GM03348 (cell line): ENCODE data around the gene ITPR3.

Experiments used
- DNase-seq: peaks from one replicate; pipeline ENCODE4 v3.0.0; 2012; ENCODE audit warnings: low spot score

ITPR3 gene

DNA sequence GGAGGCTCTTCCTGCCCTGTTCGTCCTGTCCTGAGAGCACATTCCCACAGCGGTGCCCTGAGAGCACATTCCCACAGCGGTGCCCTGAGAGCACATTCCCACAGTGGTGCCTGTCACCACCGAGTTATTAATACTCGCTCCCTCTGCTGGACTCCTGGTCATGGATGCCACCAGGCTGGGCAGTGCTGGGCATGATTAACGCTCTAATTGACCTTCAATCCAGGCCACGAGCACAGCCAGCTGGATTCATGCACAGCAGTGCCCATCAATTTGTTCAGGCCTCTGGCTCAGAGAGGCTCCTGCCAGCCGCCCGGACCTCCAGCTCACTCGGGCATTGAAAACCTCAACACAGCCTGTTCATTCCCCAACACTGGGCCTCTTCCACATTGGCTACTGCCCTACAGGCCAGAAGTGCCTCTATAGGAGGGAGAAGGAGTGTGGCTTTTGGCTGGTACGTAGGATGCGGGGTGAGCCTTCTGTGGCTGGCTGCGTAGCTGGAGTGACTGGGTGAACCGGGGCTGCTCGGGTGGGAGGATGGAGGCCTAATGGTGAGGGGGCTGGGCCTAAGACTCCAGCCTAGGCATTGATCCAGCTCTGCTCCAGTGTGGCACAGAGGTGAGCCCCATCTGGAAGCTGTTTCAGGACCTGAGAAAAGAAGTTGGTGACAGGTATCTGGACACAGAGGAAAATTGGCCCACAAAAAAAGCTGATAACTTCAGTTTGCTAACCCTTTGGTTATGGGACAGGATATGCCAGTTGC lies 116.3 kb downstream of the ITPR3 start:
- DNase-seq = no peak

DNA sequence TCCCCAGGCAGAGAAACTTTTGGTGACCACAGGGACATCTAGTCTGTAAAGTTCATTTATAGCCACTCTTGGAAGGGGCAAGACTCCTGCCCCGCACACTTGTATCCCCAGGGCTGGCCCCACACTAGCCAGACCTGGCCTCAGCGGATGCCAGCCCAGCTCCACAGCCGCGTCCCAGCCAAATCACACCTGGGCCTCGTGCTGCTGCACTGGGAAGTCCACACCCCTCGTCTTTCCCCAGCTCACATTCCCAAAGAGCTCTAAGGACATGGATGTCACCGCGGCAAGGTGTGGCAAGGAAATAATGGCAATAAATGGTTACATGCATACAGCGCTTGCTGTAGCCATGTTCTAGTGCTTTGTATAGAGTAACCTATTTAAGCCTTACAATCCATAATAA lies 117.0 kb downstream of the ITPR3 start:
- no peak for DNase-seq

DNA sequence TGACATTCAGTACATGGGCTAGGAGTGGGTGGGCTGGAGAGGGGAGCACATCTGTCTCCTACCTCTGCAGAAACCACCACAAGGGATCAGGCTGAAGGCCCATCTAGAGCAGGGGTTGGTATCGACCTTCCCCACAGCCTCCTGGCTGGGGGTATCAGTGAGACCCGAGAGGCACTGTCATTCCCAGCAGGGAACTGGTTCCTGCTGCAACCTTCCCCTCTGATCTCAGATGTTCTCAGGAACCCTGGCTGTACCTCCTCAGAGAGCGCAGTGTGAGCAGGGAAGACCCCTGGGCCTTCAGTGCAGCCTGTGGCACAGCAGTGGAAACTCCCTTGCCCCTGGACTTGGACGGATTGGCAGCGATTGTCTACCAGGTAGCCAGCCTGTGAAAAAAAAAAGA lies 117.8 kb downstream of the ITPR3 start:
- no peak for DNase-seq

DNA sequence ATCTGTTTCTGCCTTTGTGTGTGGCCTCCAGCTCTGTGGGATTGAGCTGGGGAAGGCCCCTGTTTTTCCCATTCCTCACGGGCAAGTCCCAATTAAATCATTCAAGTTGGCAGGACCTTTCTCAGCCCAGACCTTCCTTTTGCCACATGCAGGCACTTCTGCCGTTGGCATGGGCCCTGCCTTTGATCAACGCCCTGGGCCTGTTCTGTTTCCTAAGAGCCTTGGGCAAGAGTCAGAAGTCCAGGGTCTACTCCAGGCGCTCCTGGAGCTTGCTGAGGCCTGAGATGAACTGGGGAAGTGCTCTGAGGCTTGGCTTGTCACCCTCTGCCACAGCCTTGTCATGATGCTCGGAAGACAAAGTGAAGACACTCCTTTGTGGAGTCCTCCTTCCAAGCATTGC lies 118.4 kb downstream of the ITPR3 start:
- DNase-seq = no peak

DNA sequence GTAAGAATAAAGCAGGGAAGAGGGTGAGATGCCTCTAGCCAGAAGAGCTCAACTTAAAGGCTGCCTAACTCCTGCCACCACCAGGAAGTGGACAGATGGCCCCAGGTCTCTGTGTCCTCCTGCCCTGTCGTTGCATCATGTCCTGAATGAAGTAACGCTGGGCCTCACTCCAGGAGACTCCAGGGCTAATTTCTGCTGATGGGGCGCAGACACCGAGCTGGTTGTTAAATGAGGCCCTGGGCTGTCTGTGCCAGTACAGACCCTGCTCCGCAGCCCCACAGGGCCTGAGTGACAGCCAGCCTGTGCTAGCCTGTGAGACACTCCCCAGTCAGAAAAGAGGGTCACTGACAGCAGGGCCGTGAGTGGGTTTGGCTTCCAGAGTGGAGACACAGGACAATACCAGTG lies 119.1 kb downstream of the ITPR3 start:
- DNase-seq = no peak

DNA sequence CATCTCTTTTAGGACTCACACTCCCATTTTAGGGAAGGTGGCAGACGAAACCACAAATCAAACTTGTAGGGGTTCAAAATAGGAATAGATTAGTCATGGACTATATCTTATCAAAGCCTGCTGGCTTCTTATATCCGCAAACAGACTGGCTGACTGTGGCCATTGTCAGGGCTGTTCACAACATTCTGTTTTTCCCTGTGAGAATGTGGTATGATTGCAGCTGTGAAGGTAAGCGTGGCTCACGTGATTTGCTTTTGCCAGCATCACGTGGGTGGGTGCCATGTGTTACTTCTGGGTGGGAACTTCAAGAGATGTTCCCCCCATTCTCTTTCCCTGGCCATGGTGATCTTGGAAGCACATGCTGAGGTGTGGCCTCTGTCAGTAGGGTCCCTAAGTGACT lies 119.7 kb downstream of the ITPR3 start:
- DNase-seq = no peak

DNA sequence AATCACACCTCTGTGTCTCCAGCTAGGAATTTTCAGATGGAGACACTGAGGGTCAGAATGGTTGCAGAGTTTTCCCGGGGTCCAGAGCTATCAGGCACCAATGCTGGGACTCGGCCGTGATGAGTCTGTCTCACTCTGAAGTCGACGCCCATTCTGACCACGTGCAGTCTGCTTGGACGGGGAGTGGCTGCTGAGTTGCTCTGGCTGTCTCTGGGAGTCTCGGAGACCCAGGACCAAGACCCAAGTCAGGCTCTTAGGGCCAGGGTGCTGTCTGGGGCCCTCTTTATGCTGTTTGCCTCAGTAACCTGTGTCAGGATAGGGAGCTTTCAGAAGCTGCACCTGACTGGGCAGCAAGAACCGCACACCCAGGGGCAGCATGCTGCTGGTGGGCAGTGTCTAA lies 121.0 kb downstream of the ITPR3 start:
- DNase-seq = peak; percentile 37

DNA sequence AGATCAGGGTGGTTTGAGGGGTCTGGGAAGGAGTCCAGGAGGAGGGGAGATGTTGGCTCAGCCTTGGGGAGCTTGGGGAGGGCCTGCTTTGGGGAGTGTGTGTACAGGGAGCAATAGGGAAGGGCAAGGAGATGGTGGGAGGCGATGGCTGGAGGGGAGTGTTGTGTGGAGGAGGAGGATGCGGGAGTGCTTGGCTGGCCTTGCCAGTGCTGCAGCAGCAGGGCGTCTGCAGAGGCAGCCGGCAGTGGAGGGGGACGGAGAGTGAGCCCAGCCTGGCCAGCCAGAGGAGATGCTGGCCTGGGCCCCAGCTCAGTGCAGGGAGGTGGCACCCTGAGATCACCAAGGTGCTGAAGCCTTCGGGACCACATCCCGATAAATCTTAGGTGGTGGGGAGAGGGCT lies 121.7 kb downstream of the ITPR3 start:
- DNase-seq = no peak

DNA sequence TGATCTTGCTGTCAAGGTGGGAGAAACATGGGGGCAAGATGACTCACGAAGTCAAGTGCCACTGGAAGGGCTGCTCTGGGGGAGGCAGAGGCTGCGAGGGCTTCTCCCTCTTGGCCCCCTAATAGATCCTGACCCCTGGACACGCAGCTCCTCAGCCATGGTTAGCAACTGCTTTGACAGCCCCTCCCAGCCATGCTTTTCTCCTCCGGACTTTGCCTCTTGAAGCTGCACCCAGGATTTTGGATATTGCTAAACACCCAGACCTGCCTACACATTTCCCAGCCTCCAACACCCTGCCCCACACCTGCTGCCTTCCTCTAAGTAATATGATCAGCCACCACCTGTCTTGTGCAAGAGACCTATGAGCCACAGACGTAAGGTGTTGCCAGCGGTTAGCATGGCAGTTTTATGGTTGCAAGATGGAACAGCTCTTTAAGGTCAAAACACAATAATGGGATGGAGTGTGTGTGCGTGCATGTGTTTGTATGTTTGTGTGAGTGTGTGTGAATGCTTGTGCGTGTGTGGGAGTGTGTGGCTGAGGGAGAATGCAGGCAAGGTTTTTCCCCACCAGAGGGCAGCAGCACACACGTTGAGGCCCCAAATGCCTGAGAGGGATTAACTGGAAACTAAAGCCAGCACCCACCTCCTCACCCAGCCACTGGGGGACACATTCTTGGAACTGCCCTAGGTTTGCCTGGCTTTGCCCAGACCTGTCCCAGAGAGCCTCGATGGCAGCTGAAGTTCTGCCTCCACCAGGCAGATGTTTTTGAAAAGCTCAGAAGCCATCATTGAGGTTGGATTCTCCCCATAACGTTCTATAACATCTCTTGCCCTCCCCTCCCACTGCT lies 123.1 kb downstream of the ITPR3 start:
- peak; percentile 91 for DNase-seq

DNA sequence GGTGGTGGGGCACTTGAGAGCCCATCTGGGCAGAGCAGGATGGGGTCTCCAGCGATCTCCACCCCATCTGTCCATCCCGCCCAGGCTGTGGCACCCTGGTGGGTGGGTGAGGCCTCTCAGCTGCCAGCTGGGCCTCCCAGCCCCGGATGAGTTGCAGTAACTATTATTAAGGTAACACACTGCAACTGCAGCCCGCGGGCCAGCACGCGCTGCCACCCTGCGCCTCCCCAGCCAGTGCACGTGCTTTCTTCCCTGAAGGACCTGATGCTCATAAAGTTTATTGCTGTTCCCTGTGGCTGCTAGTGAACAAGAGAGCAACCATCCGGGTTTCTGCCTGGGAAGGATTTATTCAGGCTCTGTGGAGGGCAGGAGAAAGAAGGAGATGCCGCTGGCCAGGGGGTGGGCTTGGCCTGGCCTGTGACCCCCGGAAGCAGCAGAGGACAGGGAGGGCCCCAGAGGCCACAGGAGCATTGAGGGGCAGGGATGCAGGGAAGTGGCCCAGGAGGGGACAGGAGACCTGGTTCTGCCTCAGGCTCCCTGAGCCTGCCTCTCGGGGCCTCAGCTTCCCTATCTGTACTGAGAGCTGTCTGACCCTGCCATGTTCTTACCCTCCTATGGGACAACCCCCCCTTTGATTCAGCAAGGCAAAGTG lies 123.9 kb downstream of the ITPR3 start:
- DNase-seq = no peak

DNA sequence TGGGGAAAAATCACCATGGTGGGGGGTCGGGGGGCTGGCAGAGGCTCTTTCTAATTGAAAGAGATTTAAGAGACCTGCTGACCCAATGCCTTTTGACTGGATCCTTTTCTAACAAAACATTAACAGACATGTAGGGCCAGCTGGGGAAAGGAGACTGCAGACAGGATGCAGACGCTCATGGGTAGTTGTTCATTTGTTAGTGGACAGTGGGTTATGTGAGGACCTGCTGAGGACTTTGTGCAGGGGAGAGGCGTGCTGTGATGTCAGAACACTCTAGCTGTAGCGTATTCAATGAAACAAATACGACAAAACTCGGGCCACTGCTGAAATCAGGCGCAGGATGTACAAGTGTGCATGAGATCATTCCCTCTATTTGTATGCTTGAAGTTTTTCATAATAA lies 124.4 kb downstream of the ITPR3 start:
- DNase-seq = no peak
